GM12878 (cell line): ENCODE measurements around the gene CUTC. TPM values are rescaled to one million over a fixed set of nuclear protein-coding genes. Genes with fewer than 3 reads are reported as not detected.

Experiments
- ATAC-seq: fragments of 200-7000 bp; cut with Tn5 transposase; 3 replicates; pipeline ENCODE4 v1.9.1; 2020; ENCODE audit warnings: mild to moderate bottlenecking, moderate library complexity
- BruUV-seq: library from RNA; stranded (reverse); fragments of 400-500 nt; replicated peaks from 2 replicates; lab custom pipeline; 2021; lab: Mats Ljungman, UMichigan
- CTCF ChIA-PET: fragments of 300-600 bp; sonication (Branson Sonifier 250); formaldehyde crosslinking; extraction: SDS; loops from one replicate; lab custom pipeline; 2021; ENCODE audit warnings: inconsistent platforms; lab: Yijun Ruan, JAX
- POLR2A ChIA-PET: fragments of 350-600 bp; formaldehyde crosslinking; extraction: SDS; loops from one replicate; lab custom pipeline; 2021; ENCODE audit warnings: inconsistent platforms; lab: Charles Lee
- RAD21 ChIA-PET: fragments of 300-600 bp; sonication (Branson Sonifier 250); formaldehyde crosslinking; loops from one replicate; lab custom pipeline; 2023; ENCODE audit warnings: antibody characterized with exemption; ENCODE audit not compliant: unreplicated experiment; lab: Charles Lee
- SMC1A ChIA-PET: fragments of 300-600 bp; sonication (Branson Sonifier 250); formaldehyde crosslinking; loops from one replicate; lab custom pipeline; 2023; ENCODE audit not compliant: unreplicated experiment, uncharacterized antibody; lab: Charles Lee
- DNase-seq: peaks from one replicate; pipeline ENCODE4 v3.0.0-alpha.2; 2011; ENCODE audit warnings: low read depth, low spot score
- FAIRE-seq: peaks from 3 replicates; lab custom pipeline; 2011; peaks lifted over from hg19 to GRCh38; lab: Jason Lieb, UNC
- H2AFZ ChIP-seq: 2 replicates; pipeline ENCODE4 v1.6.0; 2011; ENCODE audit warnings: low read depth, low read length, control low read depth; ENCODE audit not compliant: control insufficient read depth
- H3K27ac ChIP-seq: 2 replicates; pipeline ENCODE4 v1.5.1; 2011; ENCODE audit warnings: control low read depth; ENCODE audit not compliant: control insufficient read depth, insufficient read depth
- H3K27me3 ChIP-seq, 2 experiments: replicated peaks in 1 of 2; 2 replicates each; pipeline versions ENCODE4 v1.6.0 to v1.6.1; 2011; ENCODE audit warnings: low read length in 1 of 2; ENCODE audit not compliant: control insufficient read depth in 2 of 2, insufficient read depth in 2 of 2
- H3K36me3 ChIP-seq, 2 experiments: 2 replicates each; pipeline ENCODE4 v1.5.1; 2011; ENCODE audit warnings: low read length in 1 of 2; ENCODE audit not compliant: control insufficient read depth in 2 of 2, insufficient read depth in 2 of 2
- H3K4me1 ChIP-seq: 2 replicates; pipeline ENCODE4 v1.6.1; 2011; ENCODE audit warnings: mild to moderate bottlenecking, low read length, moderate library complexity, mixed read lengths; ENCODE audit not compliant: control insufficient read depth, insufficient read depth
- H3K4me2 ChIP-seq: 2 replicates; pipeline ENCODE4 v1.6.0; 2011; ENCODE audit warnings: control low read depth; ENCODE audit not compliant: control insufficient read depth, insufficient read depth
- H3K4me3 ChIP-seq: fragments of 200-600 bp; sonication (generic); 2 replicates; pipeline ENCODE4 v1.5.1; 2016
- H3K79me2 ChIP-seq: 2 replicates; pipeline ENCODE4 v1.6.0; 2011; ENCODE audit warnings: low read length; ENCODE audit not compliant: control insufficient read depth, insufficient read depth
- H3K9ac ChIP-seq: 2 replicates; pipeline ENCODE4 v1.8.0; 2011; ENCODE audit warnings: low read length, control low read depth, mixed read lengths; ENCODE audit not compliant: control insufficient read depth, insufficient read depth
- H3K9me3 ChIP-seq: replicated peaks from 3 replicates; pipeline ENCODE4 v1.5.1; 2011; ENCODE audit warnings: mild to moderate bottlenecking, low read length; ENCODE audit not compliant: control insufficient read depth, insufficient read depth
- H4K20me1 ChIP-seq: 2 replicates; pipeline ENCODE4 v1.6.0; 2011; ENCODE audit not compliant: control insufficient read depth, insufficient read depth
- ATF2 ChIP-seq: IDR thresholded peaks from 2 replicates; pipeline ENCODE4 v1.6.1; 2012; ENCODE audit warnings: low read length, inconsistent platforms
- CBFB ChIP-seq: IDR thresholded peaks from 2 replicates; pipeline ENCODE4 v1.6.1; 2016; ENCODE audit warnings: antibody characterized with exemption, low read depth
- EGR1 ChIP-seq, 2 experiments: IDR thresholded peaks; 1 replicate in 1 of 2; 2 replicates in 1 of 2; pipeline ENCODE4 v1.6.1; 2011 to 2012; ENCODE audit warnings: low read depth in 2 of 2, low read length in 2 of 2, borderline replicate concordance in 1 of 2, mild to moderate bottlenecking in 1 of 2, moderate library complexity in 1 of 2
- ETV6 ChIP-seq, 2 experiments: fragments of 450-650 bp in 1 of 2; IDR thresholded peaks in 1 of 2; conservative IDR thresholded peaks in 1 of 2; 2 replicates each; pipeline ENCODE4 v1.6.1; 2014; ENCODE audit warnings: antibody characterized with exemption in 1 of 2, borderline replicate concordance in 1 of 2, low read depth in 1 of 2, mild to moderate bottlenecking in 1 of 2, moderate library complexity in 1 of 2
- GATAD2B ChIP-seq: fragments of 450-650 bp; conservative IDR thresholded peaks from 2 replicates; pipeline ENCODE4 v1.6.1; 2017; ENCODE audit warnings: low read depth, mild to moderate bottlenecking, moderate library complexity
- HDAC2 ChIP-seq: fragments of 200-600 bp; sonication (generic); IDR thresholded peaks from 2 replicates; pipeline ENCODE4 v1.6.1; 2017
- HDAC6 ChIP-seq: fragments of 200-600 bp; sonication (generic); IDR thresholded peaks from one replicate; pipeline ENCODE4 v1.8.0; 2017; ENCODE audit warnings: antibody characterized with exemption; ENCODE audit not compliant: unreplicated experiment
- NR2C2 ChIP-seq: IDR thresholded peaks from 2 replicates; pipeline ENCODE4 v1.6.1; 2011; ENCODE audit warnings: borderline replicate concordance, low read depth; ENCODE audit not compliant: control insufficient read depth, insufficient read length
- SREBF1 ChIP-seq: IDR thresholded peaks from 2 replicates; pipeline ENCODE4 v1.6.1; 2012; ENCODE audit warnings: mild to moderate bottlenecking, low read length
- STAT1 ChIP-seq: fragments of 450-650 bp; conservative IDR thresholded peaks from 2 replicates; pipeline ENCODE4 v1.6.1; 2014; ENCODE audit warnings: antibody characterized with exemption, mild to moderate bottlenecking
- USF1 ChIP-seq: IDR thresholded peaks from 2 replicates; pipeline ENCODE4 v1.6.1; 2011; ENCODE audit warnings: borderline replicate concordance, low read depth, mild to moderate bottlenecking, moderate library complexity, mixed read lengths, low read length; ENCODE audit not compliant: insufficient read depth; ENCODE audit errors: extremely low read length
- WGBS: methylation state at CpG from one replicate; pipeline ENCODE4 v1.1.6; 2016; ENCODE audit warnings: low lambda C conversion rate; ENCODE audit not compliant: insufficient replicate concordance, insufficient coverage; ENCODE audit errors: missing lambda C conversion rate; 5-methylcytosine and 5-hydroxymethylcytosine counted together
- in situ Hi-C: fragments of 300-500 bp; cut with MboI; formaldehyde crosslinking; loops from 9 replicates; pipeline ENCODE4 v1.14.3; 2018; ENCODE audit warnings: mixed read lengths
- intact Hi-C: fragments of 100-400 bp; cut with micrococcal nuclease; formaldehyde crosslinking; loops from one replicate; pipeline ENCODE4 v1.14.2; 2022; ENCODE audit not compliant: unreplicated experiment
- polyA plus RNA-seq, 11 experiments: library from polyadenylated mRNA; depleted of rRNA in 4 of 11; unstranded in 6 of 11; stranded (reverse) in 5 of 11; fragments of >200 nt; fragmentation: Nextera tagmentation in 4 of 11; fragmentation: Illumina TruSeq in 1 of 11; extraction: Ambion mirVana in 4 of 11; extraction: Trizol in 1 of 11; gene quantifications; 1 replicate in 1 of 11; 2 replicates in 10 of 11; pipeline versions ENCODE4 v1.2.1 to v1.2.3, GENCODE V29; 2011 to 2016; ENCODE audit warnings: inconsistent platforms in 2 of 11, missing spikeins in 2 of 11, low read depth in 1 of 11
- total RNA-seq, 4 experiments: library from RNA; depleted of rRNA in 3 of 4; stranded (reverse); fragments of >200 nt in 3 of 4; fragmentation: Illumina TruSeq in 1 of 4; extraction: Trizol in 1 of 4; gene quantifications; 2 replicates each; pipeline versions ENCODE4 v1.2.1 to v1.2.3, GENCODE V29; 2013 to 2021

The CUTC gene
- total and polyA plus RNA-seq, 10 of the 15 experiments (the other 5 are each of a cell fraction or from before 2014, with no cell fraction given), result 23.8 to 71.7 (median 40.8) TPM

GRCh38 chr10:99700649-99701048 is 31.4 kb upstream of the CUTC start (continued):
- TF ChIP-seq SREBF1 (no peak), NR2C2 (no peak), STAT1 (no peak), EGR1 (IDR thresholded peaks at IDR 0.05; ENCODE audit: borderline replicate concordance in 1 of 2, low read depth in 2 of 2, low read length in 2 of 2) (no peak), GATAD2B (no peak), USF1 (no peak), HDAC6 (no peak)

GRCh38 chr10:99708428-99709012 is 23.5 kb upstream of the CUTC start:
- intact Hi-C loops (no loop called here), in situ Hi-C loops (no loop called here)
- FAIRE-seq (no peak), ATAC-seq (no peak), DNase-seq (no peak)
- Histone ChIP-seq H3K36me3 (peaks cover 0 to 27% of the 10 kb centered on the region in 2 experiments; a peak in 3 of 4 replicates), H3K4me3 (no peak overlapping the region), H3K9me3 (no peaks in the 10 kb centered on the region), H4K20me1 (no peaks in the 10 kb centered on the region), H3K27me3 (no peaks in the 10 kb centered on the region), H3K79me2 (no peaks in the 10 kb centered on the region), H3K4me2 (no peak overlapping the region), H3K4me1 (peaks cover 6% of the 10 kb centered on the region; the same call in 1 of the 2 replicates), H3K27ac (no peak overlapping the region), H2AFZ (no peak overlapping the region), H3K9ac (no peak overlapping the region)
- WGBS, result 95% methylated on average over 1 of the region's 1 CpG
- RAD21 ChIA-PET, result no interaction called here
- POLR2A ChIA-PET, result interaction anchor here (0.6 to 1.4 kb wide), 2 partner anchors 22 to 23 kb away, joined by 4 read pairs; partner anchors contain the start of genes COX15 and CUTC
- TF ChIP-seq ATF2 (no peak), CBFB (no peak), ETV6 (conservative IDR thresholded peaks at IDR 0.05 in 1 of 2, IDR thresholded peaks at IDR 0.05 in 1 of 2; ENCODE audit: borderline replicate concordance in 1 of 2, low read depth in 1 of 2) (no peak), HDAC2 (no peak)
- BruUV-seq, result no TSS peak
- CTCF ChIA-PET, result interaction anchor here (1.0 to 8.7 kb wide), 6 partner anchors 13 to 272 kb away, joined by 3 to 59 read pairs (median 4); no protein-coding TSS in a partner anchor
- SMC1A ChIA-PET, result interaction anchor here (1.0 to 2.5 kb wide), 5 partner anchors 76 to 101 kb away, joined by 3 to 25 read pairs (median 4); no protein-coding TSS in a partner anchor
